ENCODE data around the gene PHF5A. TPM values are rescaled to one million over a fixed set of nuclear protein-coding genes. Genes with fewer than 3 reads are reported as not detected.

Gene PHF5A
- total RNA-seq, 1 experiment from 2014 or later = 43.2 TPM

DNA sequence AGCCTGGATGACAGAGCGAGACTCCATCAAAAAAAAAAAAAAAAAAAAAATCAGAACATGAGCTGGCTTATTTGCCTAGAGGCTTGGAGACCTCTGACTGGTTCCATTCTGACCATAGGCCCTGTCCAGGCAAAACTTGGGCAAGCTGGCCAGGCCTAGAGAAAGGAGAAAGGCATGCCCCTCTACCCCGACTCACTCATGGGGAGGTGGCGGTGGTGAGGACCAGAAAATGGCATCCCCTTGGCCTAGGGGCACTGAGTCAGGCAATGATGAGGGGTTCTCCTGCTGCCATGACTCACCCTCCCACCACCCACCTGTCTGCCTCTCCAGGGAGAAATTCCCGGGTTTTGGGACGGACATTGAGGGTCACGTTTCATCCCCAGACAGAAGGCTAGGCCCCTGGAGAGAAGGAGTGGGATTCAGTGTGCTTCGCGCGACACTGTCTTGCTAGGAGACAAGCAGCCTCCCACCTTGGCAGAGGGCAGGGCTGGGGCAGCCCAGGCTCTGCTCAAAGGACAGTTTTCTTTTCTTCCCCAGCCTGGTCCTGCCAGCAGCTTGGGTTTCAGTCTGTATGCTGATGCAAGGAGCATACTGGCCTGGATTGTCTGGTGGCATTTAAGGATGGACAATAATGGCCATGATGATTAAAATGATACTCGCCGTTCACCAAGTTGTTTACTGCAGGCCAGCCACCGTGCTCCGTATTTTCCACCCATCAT is 39.1 kb downstream of the PHF5A start:
- Histone ChIP-seq H3K27ac (ENCODE audit: low read length) (no peak overlapping the region), H3K4me2 (ENCODE audit: low read depth, low read length, poor library complexity, severe bottlenecking) (no peak overlapping the region), H3K79me2 (ENCODE audit: low read length) (no peaks in the 10 kb centered on the region), H3K36me3 (ENCODE audit: insufficient read depth, low read length) (peaks cover 7% of the 10 kb centered on the region; the same call in 1 of the 2 replicates), H3K9ac (ENCODE audit: low read length) (no peak overlapping the region), H3K4me3 (ENCODE audit: low read length) (no peak overlapping the region), H3K27me3 (ENCODE audit: low read length) (no peaks in the 10 kb centered on the region), H3K9me2 (replicated peaks; ENCODE audit: insufficient read depth, low read length) (no peaks in the 10 kb centered on the region), H4K20me1 (ENCODE audit: insufficient read depth, low read depth, low read length) (no peaks in the 10 kb centered on the region), H3K4me1 (ENCODE audit: low read length) (no peaks in the 10 kb centered on the region), H3K9me3 (ENCODE audit: low read length) (no peaks in the 10 kb centered on the region), H2AFZ (ENCODE audit: low read length) (no peak overlapping the region)
- DNase-seq = peak; percentile 49

DNA sequence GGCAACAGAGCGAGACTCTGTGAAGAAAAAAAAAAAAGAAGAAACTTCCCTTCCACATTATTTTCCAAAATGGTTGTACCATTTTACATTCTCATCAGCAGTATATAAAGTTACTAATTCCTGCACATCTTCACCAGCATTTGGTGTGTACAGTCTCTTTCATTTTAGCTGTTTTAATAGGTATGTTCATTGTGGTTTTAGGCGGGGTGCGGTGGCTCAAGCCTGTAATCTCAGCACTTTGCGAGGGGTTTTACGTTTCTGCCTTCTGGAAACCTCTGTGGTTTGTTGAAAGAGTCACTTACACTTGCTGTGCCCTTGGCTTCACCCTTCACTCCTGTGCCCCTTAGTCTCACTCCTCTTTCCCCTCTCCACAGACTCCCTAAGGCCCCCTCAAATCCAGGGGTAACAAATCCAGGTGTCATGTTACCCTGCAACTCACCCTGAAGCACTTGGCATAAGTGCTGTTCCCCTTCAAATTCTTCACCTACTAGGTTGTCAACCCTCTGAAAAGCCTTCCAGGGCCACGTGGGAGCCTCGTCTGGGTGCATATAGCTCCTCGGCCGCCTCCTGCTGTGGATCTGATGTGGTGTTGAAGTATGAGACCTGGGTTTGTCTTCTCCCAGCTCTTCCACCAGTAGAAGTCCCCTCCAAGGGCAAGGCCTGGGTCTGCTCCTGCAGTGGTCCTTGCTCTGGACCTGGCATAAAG is 42.7 kb downstream of the PHF5A start:
- Histone ChIP-seq H3K9ac (ENCODE audit: low read length) (no peak overlapping the region), H4K20me1 (ENCODE audit: insufficient read depth, low read depth, low read length) (no peaks in the 10 kb centered on the region), H3K9me3 (ENCODE audit: low read length) (no peaks in the 10 kb centered on the region), H3K27ac (ENCODE audit: low read length) (no peak overlapping the region), H3K27me3 (ENCODE audit: low read length) (no peaks in the 10 kb centered on the region), H3K79me2 (ENCODE audit: low read length) (no peaks in the 10 kb centered on the region), H3K36me3 (ENCODE audit: insufficient read depth, low read length) (no peaks in the 10 kb centered on the region), H3K4me2 (ENCODE audit: low read depth, low read length, poor library complexity, severe bottlenecking) (no peak overlapping the region), H3K4me3 (ENCODE audit: low read length) (no peak overlapping the region), H2AFZ (ENCODE audit: low read length) (no peak overlapping the region), H3K9me2 (replicated peaks; ENCODE audit: insufficient read depth, low read length) (no peaks in the 10 kb centered on the region), H3K4me1 (ENCODE audit: low read length) (peaks cover 22% of the 10 kb centered on the region)
- no peak for DNase-seq

DNA sequence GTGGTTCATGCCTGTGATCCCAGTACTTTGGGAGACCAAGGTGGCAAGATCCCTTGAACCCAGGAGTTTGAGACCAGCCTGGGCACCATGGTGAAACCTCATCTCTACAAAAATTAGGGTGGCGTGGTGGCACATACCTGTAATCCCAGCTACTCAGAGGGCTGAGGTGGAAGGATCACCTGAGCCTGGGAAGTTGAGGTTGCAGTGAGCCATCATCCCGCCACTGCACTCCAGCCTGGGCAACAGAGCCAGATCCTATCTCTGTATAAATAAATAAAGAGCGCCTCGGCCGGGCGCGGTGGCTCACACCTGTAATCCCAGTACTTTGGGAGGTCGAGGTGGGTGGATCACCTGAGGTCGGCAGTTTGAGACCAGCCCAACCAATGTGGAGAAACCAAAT is 49.8 kb downstream of the PHF5A start:
- peaks cover 19% of the 10 kb centered on the region for H3K79me2 ChIP-seq (ENCODE audit: low read length)
- no peak overlapping the region for H3K4me2 ChIP-seq (ENCODE audit: low read depth, low read length, poor library complexity, severe bottlenecking)
- H3K27ac ChIP-seq (ENCODE audit: low read length) = no peak overlapping the region
- 0 out of 2 replicates have a peak, but pooled peaks cover 4% of the 10 kb centered on the region for H3K36me3 ChIP-seq (ENCODE audit: insufficient read depth, low read length)
- H4K20me1 ChIP-seq (ENCODE audit: insufficient read depth, low read depth, low read length) = no peaks in the 10 kb centered on the region; the same call in 1 of the 2 replicates
- no peak overlapping the region for H3K9ac ChIP-seq (ENCODE audit: low read length)
- no peak for DNase-seq
- no peak overlapping the region for H2AFZ ChIP-seq (ENCODE audit: low read length)
- H3K4me1 ChIP-seq (ENCODE audit: low read length) = peaks cover 40% of the 10 kb centered on the region
- H3K9me3 ChIP-seq (ENCODE audit: low read length) = no peaks in the 10 kb centered on the region
- H3K27me3 ChIP-seq (ENCODE audit: low read length) = no peaks in the 10 kb centered on the region
- no peaks in the 10 kb centered on the region for H3K9me2 ChIP-seq (replicated peaks; ENCODE audit: insufficient read depth, low read length)
- H3K4me3 ChIP-seq (ENCODE audit: low read length) = no peak overlapping the region

DNA sequence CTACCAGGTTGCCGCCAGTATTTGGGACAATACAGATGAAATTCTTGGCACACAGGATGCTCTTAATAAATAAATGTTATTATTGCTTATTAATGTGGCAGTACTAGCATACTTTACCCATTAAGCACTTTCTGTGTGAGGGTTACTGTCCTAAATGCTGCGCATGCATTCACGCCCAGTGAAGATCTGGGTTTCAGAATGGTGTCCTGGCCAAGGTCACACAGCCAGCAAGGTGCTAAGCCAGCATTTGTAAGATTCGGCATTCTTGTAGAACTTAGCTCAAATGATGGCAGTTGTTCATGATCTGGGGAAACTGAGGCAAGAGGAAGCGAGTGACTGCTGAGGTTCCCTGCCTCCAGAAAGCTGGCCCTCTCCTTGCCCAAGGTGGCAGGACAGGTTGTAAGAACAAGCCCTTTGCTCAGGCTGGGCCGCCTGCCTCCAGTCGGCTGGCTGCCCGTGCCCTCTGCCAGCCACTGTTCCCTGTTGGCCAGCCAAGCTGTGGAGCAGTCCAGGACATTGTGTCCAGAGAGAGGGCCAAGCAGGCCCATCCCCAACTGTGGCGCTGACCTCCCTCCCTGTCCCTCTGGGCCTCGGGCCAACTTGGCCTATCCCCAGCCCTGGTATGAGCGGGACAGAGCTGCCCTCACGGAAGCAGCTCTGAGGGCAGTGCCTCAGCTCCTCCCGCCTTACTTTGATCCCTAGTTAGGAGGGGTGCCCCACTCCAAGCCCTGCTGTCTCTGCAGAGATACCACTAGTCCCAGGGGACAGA is 50.7 kb downstream of the PHF5A start:
- H3K27me3 ChIP-seq (ENCODE audit: low read length) = no peaks in the 10 kb centered on the region
- no peak overlapping the region for H3K4me2 ChIP-seq (ENCODE audit: low read depth, low read length, poor library complexity, severe bottlenecking)
- H3K4me3 ChIP-seq (ENCODE audit: low read length) = no peak overlapping the region
- 0 out of 2 replicates have a peak, but pooled peaks cover 4% of the 10 kb centered on the region for H3K36me3 ChIP-seq (ENCODE audit: insufficient read depth, low read length)
- no peaks in the 10 kb centered on the region for H3K9me2 ChIP-seq (replicated peaks; ENCODE audit: insufficient read depth, low read length)
- no peak overlapping the region for H3K27ac ChIP-seq (ENCODE audit: low read length)
- H3K9me3 ChIP-seq (ENCODE audit: low read length) = no peaks in the 10 kb centered on the region
- no peak overlapping the region for H2AFZ ChIP-seq (ENCODE audit: low read length)
- no peak overlapping the region for H3K9ac ChIP-seq (ENCODE audit: low read length)
- peaks cover 19% of the 10 kb centered on the region for H3K79me2 ChIP-seq (ENCODE audit: low read length)
- no peak for DNase-seq
- peaks cover 41% of the 10 kb centered on the region for H3K4me1 ChIP-seq (ENCODE audit: low read length)
- H4K20me1 ChIP-seq (ENCODE audit: insufficient read depth, low read depth, low read length) = no peaks in the 10 kb centered on the region; the same call in 1 of the 2 replicates

DNA sequence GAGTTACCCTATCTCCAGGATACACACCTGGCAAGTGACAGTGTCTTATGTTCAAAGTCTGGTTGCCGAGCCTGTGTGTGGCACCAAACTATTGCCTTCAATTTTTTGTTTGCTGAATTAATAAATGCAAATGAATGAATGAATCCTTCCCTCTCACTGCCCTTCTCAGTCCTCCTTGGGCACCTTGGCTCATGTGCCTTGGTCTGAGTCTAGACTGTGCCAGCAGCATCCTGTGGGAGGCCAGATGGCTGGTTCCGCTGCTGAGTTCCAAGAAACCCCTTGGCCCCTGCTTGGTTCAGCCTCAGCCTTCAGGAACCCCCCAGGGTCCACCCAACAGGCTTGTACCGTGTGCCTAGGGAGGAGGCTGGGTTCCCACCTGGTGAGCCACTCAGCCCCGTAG is 52.9 kb downstream of the PHF5A start:
- Histone ChIP-seq H3K27ac (ENCODE audit: low read length) (peak overlapping the region; percentile 84; the same call in 1 of the 2 replicates), H3K4me2 (ENCODE audit: low read depth, low read length, poor library complexity, severe bottlenecking) (peak overlapping the region; percentile 99), H3K9ac (ENCODE audit: low read length) (peak overlapping the region; percentile 95)

DNA sequence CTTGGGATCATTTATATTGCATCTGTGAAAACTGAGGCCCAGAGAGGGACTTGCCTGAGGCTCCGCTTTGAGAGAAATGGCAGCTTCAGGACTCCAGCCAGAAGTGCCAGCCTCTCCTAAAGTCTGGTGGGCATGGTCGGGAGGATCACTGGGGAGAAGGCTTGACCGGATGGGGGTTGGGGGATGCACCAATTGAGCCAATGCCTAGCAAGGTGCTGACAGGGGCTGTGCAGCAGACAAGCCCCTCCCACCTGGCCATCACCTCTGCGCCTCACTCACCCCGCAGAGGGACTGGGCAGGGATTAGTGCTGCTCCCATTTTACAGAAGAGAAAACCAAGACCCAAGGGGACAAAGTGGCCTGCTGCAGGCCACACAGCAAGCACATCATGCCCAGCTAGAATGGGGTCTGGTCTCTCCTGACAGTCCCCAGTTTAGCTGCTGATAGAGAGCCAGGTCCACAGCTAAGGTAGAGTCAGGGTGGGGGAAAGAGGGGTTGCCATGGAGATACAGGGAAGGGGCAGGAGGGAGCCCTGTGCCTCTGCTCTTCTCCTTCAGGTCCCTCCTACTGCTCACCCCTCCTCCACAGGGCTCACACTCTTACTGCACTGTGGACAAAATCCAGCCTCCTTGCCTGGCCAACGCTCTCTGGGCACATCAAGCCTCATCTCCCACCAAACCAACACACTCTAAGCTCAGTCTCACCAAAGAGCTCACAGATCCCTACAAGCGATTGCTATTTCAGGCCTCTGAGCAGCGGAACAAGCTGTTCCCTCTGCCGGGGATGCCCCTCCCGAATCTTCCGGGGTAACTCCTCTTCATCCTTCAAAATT is 57.3 kb downstream of the PHF5A start:
- H3K27ac ChIP-seq (ENCODE audit: low read length) = no peak overlapping the region
- no peaks in the 10 kb centered on the region for H3K27me3 ChIP-seq (ENCODE audit: low read length)
- H3K9me2 ChIP-seq (replicated peaks; ENCODE audit: insufficient read depth, low read length) = no peaks in the 10 kb centered on the region
- H3K4me3 ChIP-seq (ENCODE audit: low read length) = no peak overlapping the region
- H3K9ac ChIP-seq (ENCODE audit: low read length) = no peak overlapping the region
- H4K20me1 ChIP-seq (ENCODE audit: insufficient read depth, low read depth, low read length) = no peaks in the 10 kb centered on the region; the same call in 1 of the 2 replicates
- H2AFZ ChIP-seq (ENCODE audit: low read length) = no peak overlapping the region
- no peaks in the 10 kb centered on the region for H3K9me3 ChIP-seq (ENCODE audit: low read length)
- H3K4me2 ChIP-seq (ENCODE audit: low read depth, low read length, poor library complexity, severe bottlenecking) = no peak overlapping the region
- peaks cover 19% of the 10 kb centered on the region for H3K79me2 ChIP-seq (ENCODE audit: low read length)
- H3K4me1 ChIP-seq (ENCODE audit: low read length) = peaks cover 41% of the 10 kb centered on the region
- DNase-seq = no peak
- H3K36me3 ChIP-seq (ENCODE audit: insufficient read depth, low read length) = 0 out of 2 replicates have a peak, but pooled peaks cover 4% of the 10 kb centered on the region

More for the DNA sequence above, 52.9 kb downstream of the PHF5A start:
- Histone ChIP-seq H2AFZ (ENCODE audit: low read length) (no peak overlapping the region), H4K20me1 (ENCODE audit: insufficient read depth, low read depth, low read length) (no peaks in the 10 kb centered on the region; the same call in 1 of the 2 replicates), H3K27me3 (ENCODE audit: low read length) (no peaks in the 10 kb centered on the region), H3K4me3 (ENCODE audit: low read length) (peak overlapping the region; percentile 97), H3K9me3 (ENCODE audit: low read length) (no peaks in the 10 kb centered on the region), H3K79me2 (ENCODE audit: low read length) (peaks cover 19% of the 10 kb centered on the region), H3K4me1 (ENCODE audit: low read length) (peaks cover 33% of the 10 kb centered on the region), H3K36me3 (ENCODE audit: insufficient read depth, low read length) (0 out of 2 replicates have a peak, but pooled peaks cover 4% of the 10 kb centered on the region), H3K9me2 (replicated peaks; ENCODE audit: insufficient read depth, low read length) (no peaks in the 10 kb centered on the region)
- DNase-seq = no peak

DNA sequence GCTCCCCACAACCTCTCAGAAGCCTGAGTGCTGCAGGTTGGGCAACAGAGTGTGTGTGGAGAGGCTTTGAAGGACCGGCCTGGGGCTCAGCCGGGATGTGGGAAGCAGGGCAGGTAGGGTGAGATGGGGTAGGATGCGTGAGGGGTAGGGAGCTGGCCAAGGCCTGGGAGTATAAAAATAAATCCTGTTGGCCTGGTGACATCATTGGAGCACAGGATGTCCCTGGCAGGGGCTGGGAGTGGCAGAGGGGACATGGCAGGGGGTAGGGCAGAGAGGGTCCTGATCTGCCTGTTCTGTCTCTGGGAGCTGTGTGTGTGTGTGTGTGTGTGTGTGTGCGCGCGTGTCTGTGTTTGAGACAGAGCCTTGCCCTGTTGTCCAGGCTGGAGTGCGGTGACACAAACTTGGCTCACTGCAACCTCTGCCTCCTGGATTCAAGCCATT is 58.2 kb downstream of the PHF5A start:
- H3K4me2 ChIP-seq (ENCODE audit: low read depth, low read length, poor library complexity, severe bottlenecking) = no peak overlapping the region
- H3K4me3 ChIP-seq (ENCODE audit: low read length) = no peak overlapping the region
- no peaks in the 10 kb centered on the region; the same call in 1 of the 2 replicates for H4K20me1 ChIP-seq (ENCODE audit: insufficient read depth, low read depth, low read length)
- no peaks in the 10 kb centered on the region for H3K36me3 ChIP-seq (ENCODE audit: insufficient read depth, low read length)
- no peak overlapping the region for H2AFZ ChIP-seq (ENCODE audit: low read length)
- no peak for DNase-seq
- H3K79me2 ChIP-seq (ENCODE audit: low read length) = peaks cover 14% of the 10 kb centered on the region
- H3K27me3 ChIP-seq (ENCODE audit: low read length) = no peaks in the 10 kb centered on the region
- no peak overlapping the region for H3K9ac ChIP-seq (ENCODE audit: low read length)
- H3K9me3 ChIP-seq (ENCODE audit: low read length) = no peaks in the 10 kb centered on the region
- peaks cover 37% of the 10 kb centered on the region for H3K4me1 ChIP-seq (ENCODE audit: low read length)
- no peak overlapping the region for H3K27ac ChIP-seq (ENCODE audit: low read length)
- no peaks in the 10 kb centered on the region for H3K9me2 ChIP-seq (replicated peaks; ENCODE audit: insufficient read depth, low read length)

Data from Karpas-422 (cell line).